Measurements from ENCODE around the gene CABLES2.

DNA sequence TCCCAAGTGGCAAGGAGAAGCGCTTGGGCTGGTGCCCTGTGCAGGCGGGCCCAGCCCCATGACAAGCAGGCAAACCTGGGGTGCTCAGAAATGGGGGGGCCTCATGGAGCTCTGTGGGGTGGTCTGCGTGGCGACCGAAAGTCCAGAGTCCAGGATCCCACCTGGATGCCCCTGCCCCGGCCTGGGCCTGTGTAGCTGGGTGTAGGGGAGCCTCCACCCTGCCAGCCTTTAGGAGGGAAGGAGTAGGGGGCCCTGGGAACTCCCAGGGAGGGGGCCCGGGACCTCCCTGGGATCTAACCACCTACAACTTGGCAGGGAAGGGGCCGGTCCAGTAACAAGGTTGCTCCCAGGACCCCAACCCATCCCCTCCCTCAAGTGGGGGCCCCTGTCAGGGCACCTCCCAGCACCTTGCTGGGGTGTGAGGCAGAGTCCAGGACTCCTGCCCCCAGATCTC is 35.5 kb downstream of the CABLES2 start:
- TF ChIP-seq, protein P1, sequence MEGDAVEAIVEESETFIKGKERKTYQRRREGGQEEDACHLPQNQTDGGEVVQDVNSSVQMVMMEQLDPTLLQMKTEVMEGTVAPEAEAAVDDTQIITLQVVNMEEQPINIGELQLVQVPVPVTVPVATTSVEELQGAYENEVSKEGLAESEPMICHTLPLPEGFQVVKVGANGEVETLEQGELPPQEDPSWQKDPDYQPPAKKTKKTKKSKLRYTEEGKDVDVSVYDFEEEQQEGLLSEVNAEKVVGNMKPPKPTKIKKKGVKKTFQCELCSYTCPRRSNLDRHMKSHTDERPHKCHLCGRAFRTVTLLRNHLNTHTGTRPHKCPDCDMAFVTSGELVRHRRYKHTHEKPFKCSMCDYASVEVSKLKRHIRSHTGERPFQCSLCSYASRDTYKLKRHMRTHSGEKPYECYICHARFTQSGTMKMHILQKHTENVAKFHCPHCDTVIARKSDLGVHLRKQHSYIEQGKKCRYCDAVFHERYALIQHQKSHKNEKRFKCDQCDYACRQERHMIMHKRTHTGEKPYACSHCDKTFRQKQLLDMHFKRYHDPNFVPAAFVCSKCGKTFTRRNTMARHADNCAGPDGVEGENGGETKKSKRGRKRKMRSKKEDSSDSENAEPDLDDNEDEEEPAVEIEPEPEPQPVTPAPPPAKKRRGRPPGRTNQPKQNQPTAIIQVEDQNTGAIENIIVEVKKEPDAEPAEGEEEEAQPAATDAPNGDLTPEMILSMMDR (IDR thresholded peaks at IDR 0.05), result no peak
- TF ChIP-seq POLR2A (IDR thresholded peaks at IDR 0.05), result no peak

All from uterus (tissue), 2 donors.